GM19239 (cell line): Measurements from ENCODE around the gene TCTN1.

Source experiments
- DNase-seq: peaks from one replicate; pipeline ENCODE4 v3.0.0; 2011; ENCODE audit warnings: low spot score; ENCODE audit not compliant: insufficient read length
- FAIRE-seq: peaks from 2 replicates; lab custom pipeline; 2011; peaks lifted over from hg19 to GRCh38; lab: Jason Lieb, UNC

The TCTN1 gene

DNA sequence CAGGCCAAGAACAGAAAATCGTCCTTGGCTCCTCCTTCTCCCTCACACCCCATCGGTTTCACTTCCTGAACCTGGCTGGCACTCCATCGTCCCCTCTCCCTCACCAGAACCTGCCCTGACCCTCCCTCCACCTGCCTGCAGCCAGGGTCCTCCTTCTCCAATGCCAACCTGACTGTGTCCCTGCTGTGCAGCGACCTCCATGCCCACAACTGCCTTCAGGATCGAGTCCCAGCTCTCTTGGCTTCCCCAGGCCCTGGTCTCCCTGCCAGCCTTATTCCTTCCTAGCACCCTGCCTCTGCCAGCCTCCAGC, 55.2 kb downstream of the TCTN1 start:
- FAIRE-seq (peak; percentile 95), DNase-seq (no peak)

DNA sequence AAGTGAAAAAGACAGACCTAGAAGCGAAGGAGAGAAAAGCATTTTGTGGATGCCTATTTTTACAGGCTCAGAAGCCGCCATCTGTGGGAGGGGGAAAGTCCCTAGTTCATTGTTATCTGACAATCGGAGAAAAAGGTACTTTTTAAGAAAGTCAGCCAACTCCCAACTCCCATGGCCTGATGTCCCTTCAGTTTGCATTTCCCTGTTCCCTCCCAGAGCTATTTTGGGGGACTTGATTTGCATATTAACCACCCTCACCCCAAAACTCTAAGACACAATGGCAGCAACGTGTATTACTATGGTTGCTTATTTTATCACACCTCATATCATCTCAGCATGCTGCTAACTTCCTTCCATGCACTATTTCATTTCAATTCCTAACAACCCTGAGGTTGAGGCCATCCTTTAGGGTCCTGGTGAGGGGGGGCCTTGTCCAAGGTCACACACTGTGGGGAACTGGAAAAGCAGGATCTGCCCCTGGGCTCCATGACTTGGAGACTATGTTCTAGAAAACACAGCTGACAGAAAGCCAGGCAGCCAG, 56.3 kb downstream of the TCTN1 start:
- DNase-seq (no peak), FAIRE-seq (peak; percentile 98)

DNA sequence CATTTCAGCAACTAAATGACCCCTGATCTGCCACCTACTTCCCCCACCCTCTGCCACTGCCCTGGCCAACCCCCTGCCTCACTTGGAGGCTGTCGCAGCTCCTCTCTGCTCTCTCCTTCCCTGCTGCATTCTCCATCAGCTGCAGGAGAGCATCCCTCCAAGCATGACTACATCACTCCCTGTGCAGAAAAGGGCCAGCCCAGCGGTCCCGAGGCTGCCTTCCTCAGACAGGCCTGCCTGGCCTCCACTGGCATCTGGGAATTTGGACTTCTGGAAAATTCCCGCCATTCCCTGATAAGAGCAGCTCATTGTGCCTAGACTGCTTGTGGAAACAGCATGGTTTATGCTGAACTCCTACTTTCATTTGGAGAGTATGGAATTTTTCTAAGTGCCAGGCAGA, 62.2 kb downstream of the TCTN1 start:
- FAIRE-seq (peak; percentile 42), DNase-seq (no peak)

DNA sequence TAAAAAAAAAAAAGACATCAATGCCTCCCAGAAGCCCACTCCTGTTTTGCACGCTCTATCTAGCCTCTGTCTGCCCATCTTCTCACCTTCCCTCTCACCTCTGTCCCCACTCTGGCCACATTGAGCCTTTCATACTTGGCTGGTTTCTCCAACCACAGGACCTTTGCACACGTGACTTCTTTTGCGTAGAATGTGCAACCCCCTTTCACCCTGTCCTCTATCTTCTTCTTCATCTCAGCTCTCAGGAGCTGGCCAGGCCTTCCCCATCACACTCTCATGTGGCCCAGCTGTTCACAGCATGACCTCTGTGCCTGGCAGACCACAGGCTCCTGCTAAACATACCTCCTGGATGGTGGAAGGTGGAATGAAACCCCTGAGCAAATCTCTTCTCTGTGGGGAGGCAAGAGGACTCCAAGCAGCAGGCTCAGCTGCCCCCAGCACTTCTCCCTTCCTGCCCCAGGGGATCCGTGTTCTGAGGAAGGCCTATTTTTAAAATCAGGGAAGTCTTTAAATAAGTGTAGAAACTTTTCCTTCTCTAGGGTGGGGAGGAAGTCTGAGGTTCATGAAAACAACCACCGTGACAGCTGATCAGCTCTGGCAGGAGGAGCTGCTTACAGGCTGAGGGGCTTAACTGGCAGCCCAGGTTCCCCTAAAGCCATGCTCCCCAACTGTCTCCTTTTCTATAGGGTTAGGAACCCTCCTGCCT, 63.4 kb downstream of the TCTN1 start:
- peak; percentile 99 for FAIRE-seq

DNA sequence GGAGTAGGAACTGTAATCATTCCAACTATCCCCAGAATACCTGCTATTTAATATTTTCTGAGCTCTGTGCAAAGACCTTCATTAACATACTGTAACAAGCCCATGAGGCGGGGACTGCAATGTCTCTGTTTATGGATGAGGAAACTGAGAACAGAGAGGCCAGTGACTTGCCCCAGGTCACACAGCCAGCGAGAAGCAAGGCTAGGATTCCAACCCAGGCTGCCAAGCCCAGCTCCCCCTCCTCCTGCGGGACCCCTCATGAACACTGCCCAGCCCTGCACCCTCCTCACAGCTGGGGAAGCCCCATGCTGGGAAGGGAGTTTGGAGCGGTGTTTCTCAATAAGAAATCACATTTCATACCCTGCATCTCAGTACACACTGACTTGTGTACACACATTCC, 64.1 kb downstream of the TCTN1 start:
- DNase-seq, result no peak
- no peak for FAIRE-seq

More for the DNA sequence above, 63.4 kb downstream of the TCTN1 start:
- no peak for DNase-seq

DNA sequence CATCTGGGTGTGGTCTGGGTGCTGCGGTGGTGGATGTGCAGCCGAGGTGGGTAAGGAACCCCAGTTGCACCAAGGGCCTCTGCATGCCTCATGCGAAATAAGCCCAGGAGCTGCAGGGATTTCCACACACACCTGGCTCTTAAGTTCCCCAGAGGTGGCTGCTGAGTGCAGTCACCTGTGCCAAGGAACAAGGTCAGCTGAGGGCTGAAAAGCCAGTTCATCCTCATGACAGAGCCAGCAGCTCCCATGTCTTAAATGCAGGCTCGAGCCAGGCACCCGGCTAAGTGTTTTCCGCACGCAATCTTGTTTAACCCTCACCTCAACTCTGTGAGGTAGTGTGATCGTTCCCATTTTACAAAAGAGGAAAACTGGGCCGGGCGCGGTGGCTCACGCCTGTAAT, 65.3 kb downstream of the TCTN1 start:
- DNase-seq (no peak), FAIRE-seq (no peak)

DNA sequence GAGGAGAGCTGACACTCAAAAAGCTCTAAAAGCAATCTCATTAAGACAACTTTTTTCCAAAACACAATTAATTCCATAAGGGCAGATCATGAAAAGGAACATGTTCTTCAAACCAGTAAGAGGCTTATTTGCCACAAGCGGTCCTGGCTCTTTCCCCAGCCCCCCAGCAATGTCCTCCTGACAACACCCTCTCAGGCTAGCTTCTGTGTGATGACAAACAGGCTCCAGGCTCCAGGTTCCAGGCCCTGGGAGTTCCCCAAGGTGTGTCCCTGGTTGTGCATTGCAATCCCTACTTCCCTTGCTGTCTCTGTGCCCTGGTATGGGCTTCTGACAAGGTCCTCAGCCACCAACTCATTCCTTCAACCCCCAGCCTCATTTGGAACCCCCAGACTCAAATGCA, 66.1 kb downstream of the TCTN1 start:
- FAIRE-seq (peak; percentile 11), DNase-seq (no peak)

DNA sequence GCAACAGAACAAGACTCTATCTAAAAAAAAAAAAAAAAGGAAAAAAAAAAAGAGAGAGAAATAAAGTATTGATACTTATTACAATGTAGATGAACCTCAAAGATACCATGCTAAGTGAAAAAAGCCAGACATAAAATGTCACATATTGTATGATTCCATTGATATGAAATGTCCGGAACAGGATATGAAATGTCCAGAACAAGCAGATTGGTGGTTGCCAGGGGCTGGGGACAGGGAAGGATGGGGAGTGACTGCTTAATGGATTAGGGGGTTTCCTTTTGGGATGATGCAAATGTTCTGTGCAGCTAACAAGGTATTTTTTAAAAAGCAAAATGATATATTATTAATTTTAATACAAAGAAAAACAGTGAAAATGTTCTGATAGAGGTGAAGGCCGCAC, 70.0 kb downstream of the TCTN1 start:
- DNase-seq (no peak), FAIRE-seq (no peak)

DNA sequence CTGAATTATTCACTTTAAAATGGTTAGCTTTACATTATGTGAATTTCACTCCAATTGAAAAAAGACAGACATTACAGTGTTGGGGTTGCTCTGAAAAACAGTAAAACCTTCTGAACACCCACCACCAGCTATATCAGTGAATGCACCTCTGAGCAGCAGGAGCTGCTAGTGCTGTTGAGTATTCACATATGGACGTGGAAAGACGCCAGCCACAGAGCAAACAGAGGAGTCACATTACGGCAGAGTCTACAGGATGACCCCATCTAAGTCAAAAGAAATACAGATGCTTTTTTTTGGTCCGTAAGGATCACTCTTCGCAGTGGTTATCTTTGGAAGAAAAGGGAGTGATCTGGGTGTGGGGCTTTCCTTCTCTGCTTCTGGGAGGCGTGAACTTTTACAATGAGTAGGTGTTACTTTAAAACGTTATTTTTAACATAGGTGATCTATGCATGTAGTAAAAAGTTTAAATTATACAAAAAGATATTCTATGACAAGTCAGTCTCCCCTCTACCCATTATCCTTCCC, 70.4 kb downstream of the TCTN1 start:
- DNase-seq (no peak), FAIRE-seq (peak; percentile 85)

DNA sequence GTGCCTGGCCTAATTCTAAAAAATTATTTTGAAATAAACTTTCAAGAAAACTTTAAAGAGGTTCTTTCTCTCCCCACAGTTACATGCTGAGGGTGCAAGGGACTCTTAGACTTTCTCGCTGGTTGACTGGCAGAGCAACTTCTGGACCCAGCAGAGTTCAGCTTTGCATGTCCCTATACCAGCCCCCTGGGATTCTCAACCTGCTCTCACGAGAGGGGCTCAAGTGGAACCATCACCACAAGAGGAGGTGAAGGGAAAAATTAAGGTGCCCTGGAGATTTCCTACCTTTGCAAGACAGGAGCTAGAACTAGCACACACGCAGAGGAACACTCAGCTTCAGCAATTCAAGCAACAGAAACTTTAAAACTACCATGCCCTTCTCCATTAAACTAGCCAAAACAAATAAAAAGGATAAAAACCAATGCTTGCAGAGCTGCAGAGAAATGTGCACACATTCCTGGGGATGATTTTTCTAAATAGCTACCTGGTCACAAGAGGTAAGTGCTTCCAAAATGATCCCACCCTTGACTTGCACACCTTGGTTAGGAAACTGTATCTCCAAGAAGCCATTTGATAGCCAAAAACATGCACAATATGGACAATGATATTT, 72.5 kb downstream of the TCTN1 start:
- no peak for DNase-seq
- FAIRE-seq, result peak; percentile 95

DNA sequence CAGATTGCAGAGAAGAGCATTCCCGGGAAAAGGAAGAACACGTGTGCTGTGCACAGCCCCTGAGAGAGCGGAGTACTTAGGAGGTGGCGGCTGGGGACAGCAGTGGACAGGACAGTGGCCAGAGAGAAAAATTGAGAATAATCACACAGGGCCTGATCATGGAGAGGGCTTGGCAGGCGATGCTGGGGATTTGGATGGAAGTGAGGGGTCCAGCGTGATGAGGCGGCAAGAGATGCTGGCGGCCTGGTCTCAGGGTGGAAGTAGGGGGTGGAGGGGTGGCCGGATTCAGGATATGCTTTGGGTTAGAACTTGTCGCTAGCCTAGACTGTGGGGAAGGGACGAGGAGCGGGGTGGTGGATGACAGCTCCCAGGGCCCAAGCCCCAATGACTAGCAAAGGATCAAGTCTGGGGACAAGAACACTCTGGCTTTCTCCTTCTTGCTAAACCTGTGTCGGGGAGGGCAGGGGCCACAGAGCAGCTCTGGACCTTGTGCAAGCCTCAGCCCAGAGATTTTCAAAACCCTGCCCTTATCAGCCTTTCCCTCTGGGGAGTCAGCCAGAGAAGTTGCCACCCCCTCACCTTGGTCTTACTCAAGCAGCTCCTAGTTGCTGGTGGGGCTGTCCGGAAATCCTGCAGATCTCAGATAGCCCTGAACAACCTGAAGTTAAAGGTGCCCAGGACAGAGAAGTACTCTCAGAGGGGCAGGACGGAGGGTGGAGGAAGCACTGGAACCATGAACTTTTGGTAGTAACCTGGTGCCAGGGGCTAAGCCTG, 73.7 kb downstream of the TCTN1 start:
- FAIRE-seq, result peak; percentile 95

DNA sequence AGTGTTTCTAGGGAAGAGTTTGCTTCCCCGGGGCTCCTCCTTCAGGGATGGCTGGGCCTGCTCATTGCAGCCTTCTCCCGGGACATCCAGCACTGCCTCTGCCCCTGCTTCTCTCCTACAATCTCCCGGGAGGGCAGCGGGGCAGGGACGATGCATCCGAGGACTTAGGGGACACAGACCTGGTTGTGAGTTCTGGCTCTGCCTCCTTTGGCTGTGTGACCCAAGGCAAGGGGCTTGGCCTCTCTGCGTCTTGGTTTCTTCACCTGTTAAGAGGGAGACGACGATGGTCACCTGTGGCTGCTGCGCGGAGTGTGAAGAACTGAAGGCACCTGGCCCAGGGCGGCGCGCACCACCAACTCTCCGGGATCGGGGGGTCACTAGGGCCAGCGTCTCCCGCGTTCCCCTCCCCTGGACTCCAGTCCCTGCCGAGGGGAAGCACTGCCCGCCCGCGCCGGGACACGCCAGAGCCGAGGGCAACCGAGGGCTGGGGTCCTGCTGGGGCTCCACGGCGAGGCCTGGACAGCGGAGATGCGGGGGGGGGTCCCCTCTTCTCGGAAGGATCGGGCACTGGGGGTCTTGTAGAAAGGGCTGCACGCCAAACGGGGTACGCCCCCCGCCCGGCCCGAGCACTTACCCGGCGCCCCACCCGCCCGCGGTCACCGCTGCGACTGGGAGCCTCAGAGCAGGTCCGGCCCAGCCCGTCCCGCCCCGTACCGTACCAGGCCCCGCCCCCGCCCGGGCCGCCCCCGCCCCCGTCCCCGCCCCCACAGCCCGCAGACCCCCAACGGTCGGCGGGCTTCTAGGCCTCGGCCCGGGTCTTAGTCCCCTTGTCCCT, 74.7 kb downstream of the TCTN1 start, which contains the start of gene HVCN1:
HVCN1 (minus strand) TSS at position 670 of the 835 bp plus-strand sequence. CDS start 5,870 bp downstream, outside the sequence.
- DNase-seq, result no peak
- FAIRE-seq, result no peak

More for the DNA sequence above, 73.7 kb downstream of the TCTN1 start:
- DNase-seq, result no peak

DNA sequence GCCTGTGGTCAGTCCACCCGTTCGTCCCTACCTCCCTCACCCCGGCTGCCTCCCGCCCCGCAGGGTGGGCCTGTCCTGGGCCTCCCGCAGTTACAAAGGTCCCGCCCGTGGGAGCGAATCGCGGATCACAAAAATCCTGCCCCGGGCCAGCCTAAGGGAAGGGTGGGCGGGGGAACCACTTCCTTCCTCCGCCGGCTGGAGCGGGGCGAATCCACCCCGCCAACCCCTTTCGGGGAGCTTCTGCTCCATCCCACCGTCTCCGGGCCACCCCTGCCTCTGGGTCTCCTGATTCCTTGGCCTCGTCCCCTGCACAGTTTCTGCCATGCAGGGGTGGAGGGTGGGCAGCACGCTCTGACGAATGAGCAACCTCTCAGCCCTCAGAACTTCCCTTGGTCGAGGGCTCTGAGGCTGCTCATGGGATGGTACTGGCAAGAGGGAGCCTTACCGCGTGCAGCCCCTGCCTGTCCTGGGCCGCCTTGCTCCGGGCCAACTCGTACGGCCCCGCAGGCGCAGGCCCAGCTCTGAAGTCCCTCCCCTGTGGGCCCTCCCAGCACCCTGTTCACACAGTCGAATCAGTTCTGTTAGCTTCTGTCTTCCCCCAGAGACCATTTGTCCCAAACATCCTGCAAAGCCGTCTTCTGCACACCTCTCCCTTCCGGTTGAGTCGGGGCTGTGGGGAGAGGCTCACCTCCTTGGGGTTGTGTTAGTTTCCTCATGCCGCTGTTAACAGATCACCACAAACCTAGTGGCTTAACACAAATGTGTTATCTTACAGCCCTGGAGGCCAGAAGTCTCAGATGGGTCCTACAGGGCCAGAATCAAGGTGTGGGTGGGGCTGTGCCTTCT, 75.6 kb downstream of the TCTN1 start:
- peak; percentile 61 for DNase-seq
- peak; percentile 94 for FAIRE-seq

DNA sequence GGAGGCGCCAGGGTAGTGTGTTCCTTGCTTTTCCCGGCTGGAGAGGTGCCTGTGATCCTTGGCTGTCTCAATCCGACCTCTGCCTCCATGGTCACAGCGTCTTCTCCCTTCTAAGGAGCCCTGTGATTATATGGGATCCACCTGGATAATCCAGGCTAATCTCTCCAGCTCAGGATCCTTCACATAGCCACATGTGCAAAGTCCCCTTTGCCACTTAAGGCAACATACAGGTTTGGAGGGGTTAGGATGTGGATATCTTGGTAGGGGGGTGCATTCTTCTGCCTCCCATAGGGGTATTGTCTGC, 76.2 kb downstream of the TCTN1 start:
- FAIRE-seq (no peak), DNase-seq (no peak)

DNA sequence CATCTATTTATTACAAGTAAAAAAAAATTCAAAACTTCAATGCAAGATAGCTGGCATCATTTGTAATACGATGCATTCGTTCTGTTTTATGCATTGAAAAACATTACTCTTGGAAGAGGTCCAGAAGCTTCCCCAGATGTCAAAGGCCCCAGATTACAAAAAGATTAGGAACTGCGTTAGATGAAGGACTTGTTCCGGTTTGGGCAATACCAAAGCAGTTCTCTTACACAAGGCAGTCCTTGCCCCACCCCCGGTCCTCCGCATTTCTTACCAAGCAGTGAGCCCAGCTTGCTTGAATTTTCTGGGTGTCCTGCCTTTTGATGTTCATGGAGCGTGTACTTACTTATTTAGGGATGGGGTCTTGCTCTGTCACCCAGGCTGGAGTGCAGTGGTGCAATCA, 79.8 kb downstream of the TCTN1 start:
- FAIRE-seq (no peak), DNase-seq (no peak)

DNA sequence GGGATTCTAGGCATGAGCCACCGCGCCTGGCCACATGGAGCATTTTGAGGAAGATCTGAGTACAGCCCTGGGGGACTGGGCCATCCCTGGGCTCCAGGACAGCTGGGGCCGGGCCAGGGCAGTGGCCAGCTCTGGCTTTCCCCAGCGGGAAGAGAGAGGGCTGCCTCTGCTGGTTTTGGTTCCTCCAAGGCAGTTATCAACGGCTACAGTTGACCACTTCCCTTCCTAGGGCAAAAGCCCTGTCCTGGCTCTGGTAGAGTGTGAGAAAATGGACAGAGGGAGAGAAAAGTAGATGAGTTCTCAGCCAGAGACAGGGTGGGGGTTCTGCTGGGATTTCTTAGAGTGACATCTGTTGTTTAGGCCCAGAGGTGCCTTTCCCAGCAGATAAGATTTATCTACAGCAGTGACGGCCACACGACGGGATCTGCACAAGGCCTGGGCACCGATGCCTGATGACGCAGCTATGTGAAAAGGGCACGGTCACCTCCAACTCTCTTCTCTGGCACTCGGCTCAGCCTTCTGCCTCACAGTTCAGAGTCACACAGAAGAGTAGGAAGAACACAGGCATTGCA, 80.5 kb downstream of the TCTN1 start:
- no peak for DNase-seq
- FAIRE-seq, result no peak

DNA sequence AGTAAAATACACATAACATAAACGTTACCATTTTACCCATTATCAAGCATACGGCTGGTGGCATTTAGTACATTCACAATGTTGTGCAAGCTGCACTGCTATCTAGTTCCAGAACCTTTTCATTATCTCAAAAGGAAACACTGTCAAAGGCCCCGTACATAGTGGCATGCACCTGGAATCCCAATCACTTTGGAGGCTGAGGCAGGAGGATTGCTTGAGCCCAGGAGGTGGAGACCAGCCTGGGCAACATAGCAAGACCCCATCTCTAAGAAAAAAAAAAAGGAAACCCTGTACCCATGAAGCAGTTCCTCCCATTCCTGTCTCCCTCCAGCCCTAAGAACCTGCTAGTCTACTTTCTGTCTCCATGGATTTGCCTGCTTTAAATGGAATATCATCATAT, 82.4 kb downstream of the TCTN1 start:
- FAIRE-seq (no peak), DNase-seq (no peak)

DNA sequence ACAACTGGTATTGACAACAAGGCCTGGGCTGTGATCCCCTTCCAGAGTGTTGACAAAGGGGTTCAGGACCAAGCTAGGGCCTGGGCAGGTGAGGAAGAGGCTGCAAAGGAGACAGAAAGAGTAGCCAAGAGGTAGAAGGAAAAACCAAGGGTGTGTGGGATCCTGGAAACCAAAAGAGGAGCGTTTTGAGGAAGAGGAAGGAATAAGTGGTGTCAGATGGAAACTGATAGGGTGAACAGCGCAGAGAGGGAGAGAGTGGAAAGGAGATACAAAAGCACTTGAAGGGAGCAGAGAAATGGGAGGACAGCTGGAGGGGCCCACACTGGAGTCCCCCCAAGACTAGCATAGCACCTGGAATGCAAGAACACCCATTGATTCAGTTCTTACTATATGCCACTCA, 83.3 kb downstream of the TCTN1 start:
- FAIRE-seq (no peak), DNase-seq (no peak)
